ENCODE data around the gene LRMDA. TPM values are rescaled to one million over a fixed set of nuclear protein-coding genes. Genes with fewer than 3 reads are reported as not detected.
A peak's percentile ranks its signal among the peaks of the same experiment; 100 is the strongest.

The LRMDA gene
- total and polyA plus RNA-seq, 2 donors (not counting 3 experiments of a cell fraction or from before 2014, with no cell fraction given) = 9.7 to 18.0 TPM

GRCh38 chr10:75428434-75429158 is 2.8 kb upstream of the LRMDA start:
- DNase-seq (ENCODE audit: low read depth, low spot score) = peak; percentile 49
- Histone ChIP-seq H3K9me3 (replicated peaks; ENCODE audit: control insufficient read depth, insufficient read depth, low read length) (no peaks in the 10 kb centered on the region), H3K79me2 (ENCODE audit: control insufficient read depth, insufficient read depth, low read length) (no peaks in the 10 kb centered on the region), H3K36me3 (ENCODE audit: control insufficient read depth in 2 of 2, extremely low read depth in 1 of 2, insufficient read depth in 2 of 2, low read length in 2 of 2) (no peaks in the 10 kb centered on the region), H2AFZ (ENCODE audit: low read depth, low read length) (peak overlapping the region; percentile 40), H3K4me1 (ENCODE audit: control insufficient read depth, extremely low read depth, insufficient read depth, low read length) (peaks cover 28% of the 10 kb centered on the region), H3K9ac (replicated peaks; ENCODE audit: extremely low read depth, insufficient read depth, low read length) (no peak overlapping the region), H3K27me3 (ENCODE audit: control insufficient read depth in 2 of 2, insufficient read depth in 2 of 2, low read length in 2 of 2) (peaks cover 0 to 7% of the 10 kb centered on the region in 2 experiments), H3K9me1 (replicated peaks; ENCODE audit: control insufficient read depth, extremely low read depth, insufficient read depth, low read length) (no peaks in the 10 kb centered on the region), H3K4me2 (ENCODE audit: insufficient read depth, low read length) (no peak overlapping the region), H4K20me1 (replicated peaks; ENCODE audit: control insufficient read depth, extremely low read depth, insufficient read depth, low read length) (no peaks in the 10 kb centered on the region), H3K4me3 (replicated peaks in 1 of 3; ENCODE audit: insufficient read depth in 1 of 3, low read depth in 1 of 3, low read length in 3 of 3) (no peak overlapping the region), H3K27ac (ENCODE audit: insufficient read depth, low read depth, low read length) (no peak overlapping the region)
- intact Hi-C loops (cut with micrococcal nuclease) (loop anchor here (1.0 kb wide), 1 partner anchor 19 kb away; no protein-coding TSS in a partner anchor), dilution Hi-C loops (cut with MboI; ENCODE audit: extremely low pct_ligation_motif_present, low sequenced_read_pairs) (no loop called here)
- no peak for TF ChIP-seq MYC (IDR thresholded peaks at IDR 0.05; ENCODE audit: low read depth, low read length)
- no peak for TF ChIP-seq CTCF (IDR thresholded peaks at IDR 0.05; ENCODE audit: extremely low read depth in 1 of 2, insufficient read depth in 1 of 2, low read depth in 1 of 2, low read length in 2 of 2)
- TF ChIP-seq JUN (IDR thresholded peaks at IDR 0.05; ENCODE audit: borderline replicate concordance, insufficient read depth, insufficient read length, low read depth) = peak; percentile 39
- no TSS peak for BruUV-seq (replicated peaks)
- POLR2A ChIA-PET = no interaction called here
- CTCF ChIA-PET = interaction anchor here (2.0 kb wide), 1 partner anchor 481 kb away, joined by 5 read pairs; no protein-coding TSS in a partner anchor
- peak; percentile 80 for FAIRE-seq
